Measurements from ENCODE around the gene HMX1.

HMX1 gene

DNA sequence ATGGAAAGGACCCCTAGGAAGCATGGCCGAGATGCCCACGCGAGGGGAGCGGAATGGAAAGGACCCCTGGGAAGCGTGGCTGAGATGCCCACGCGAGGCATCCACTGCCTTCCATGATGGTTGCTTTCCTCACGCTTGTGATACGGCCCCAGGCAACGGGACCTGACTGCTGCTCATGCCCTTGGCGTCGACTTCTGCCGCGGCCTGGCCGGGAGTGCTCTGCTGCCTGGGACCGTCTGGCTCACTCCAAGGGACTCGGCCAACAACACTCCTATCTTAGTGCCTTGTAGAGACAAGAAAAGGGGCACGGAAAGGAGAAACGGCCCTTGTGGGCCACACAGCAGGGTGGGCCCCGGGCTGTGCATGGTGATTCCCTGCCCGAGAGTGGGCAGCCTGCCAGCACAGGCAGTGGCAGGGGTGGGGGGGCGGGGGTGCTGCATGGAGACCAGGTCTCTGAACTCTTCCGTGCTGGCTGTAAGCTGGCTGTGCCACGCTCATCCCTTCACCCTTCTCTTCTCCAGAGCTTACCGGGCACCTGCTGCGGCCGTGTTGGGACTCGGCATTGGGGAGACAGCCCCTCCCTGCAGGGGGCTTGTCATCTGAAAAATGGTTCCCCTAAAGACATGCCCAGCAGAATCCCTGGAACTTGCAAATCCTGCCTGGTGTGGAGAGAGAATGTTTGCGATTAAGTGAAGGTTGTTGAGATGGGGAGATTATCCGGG, 38.6 kb upstream of the HMX1 start:
- no peak for DNase-seq (ENCODE audit: low read depth)

- DNase-seq (ENCODE audit: low read depth) = no peak
Measured at GRCh38 chr4:8909548-8909947, 37.9 kb upstream of the HMX1 start.

GRCh38 chr4:8908206-8908893, 36.7 kb upstream of the HMX1 start:
- DNase-seq (ENCODE audit: low read depth) = no peak

GRCh38 chr4:8907596-8908205, 36.1 kb upstream of the HMX1 start:
- no peak for DNase-seq (ENCODE audit: low read depth)

DNA sequence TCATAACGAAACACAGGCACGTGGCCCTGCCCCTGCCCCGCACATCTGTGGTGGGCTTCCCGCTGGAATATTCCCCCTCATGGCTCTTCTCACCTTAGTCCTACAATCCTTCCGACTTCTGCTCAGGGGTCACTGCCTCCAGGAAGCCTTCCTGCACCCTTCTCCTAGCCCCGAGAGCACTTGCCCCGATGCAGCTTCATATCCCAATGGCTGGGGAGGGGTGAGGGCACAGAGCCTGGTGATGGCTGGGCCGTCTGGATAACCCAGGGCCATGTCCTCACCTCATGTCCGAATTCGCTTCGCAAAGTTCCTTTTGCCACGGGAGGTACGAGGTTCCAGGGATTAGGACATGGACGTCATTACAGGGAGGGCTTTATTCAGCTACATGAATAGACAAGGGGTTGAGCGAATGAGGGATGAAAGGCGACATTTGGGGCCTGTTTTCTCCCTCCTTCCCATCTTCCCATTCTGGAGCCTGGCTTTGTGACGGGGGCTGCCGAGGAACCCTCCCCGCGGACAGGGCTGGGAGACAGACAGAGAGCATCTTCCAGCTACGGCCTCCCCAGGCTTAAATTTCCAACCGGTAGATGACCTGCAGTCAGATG, 35.5 kb upstream of the HMX1 start:
- no peak for DNase-seq (ENCODE audit: low read depth)

- no peak for DNase-seq (ENCODE audit: low read depth)
Measured at GRCh38 chr4:8906668-8906970, 35.0 kb upstream of the HMX1 start.

- DNase-seq (ENCODE audit: low read depth) = no peak
Measured at GRCh38 chr4:8905773-8906667, 34.4 kb upstream of the HMX1 start.

DNA sequence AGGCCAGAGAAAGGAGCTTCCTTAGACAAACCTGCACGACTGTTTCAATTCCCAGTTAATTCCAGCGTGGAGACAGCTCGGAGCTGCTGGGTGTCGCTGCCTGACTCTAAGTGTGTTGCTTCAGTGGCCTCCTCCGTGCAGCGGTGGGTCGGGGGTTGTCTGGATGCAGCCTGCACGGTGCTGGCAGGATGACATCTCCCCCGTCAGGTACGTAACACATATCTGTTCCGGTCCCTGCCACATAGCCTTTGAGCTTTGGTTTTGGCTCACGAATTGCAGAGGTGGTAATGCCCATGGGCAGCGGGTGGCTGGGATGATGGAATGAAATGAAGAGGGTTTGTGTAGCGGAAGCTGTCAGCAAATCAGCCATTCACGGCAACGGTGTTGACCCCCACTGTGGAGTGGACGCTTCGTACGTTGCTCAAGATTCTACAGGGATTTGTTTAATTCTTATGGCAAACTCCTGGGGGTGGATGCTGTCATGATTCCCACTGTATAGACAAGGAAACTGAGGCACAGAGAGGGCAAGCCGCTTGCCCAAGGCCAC, 33.7 kb upstream of the HMX1 start:
- no peak for DNase-seq (ENCODE audit: low read depth)

GRCh38 chr4:8904666-8905065, 33.0 kb upstream of the HMX1 start:
- DNase-seq (ENCODE audit: low read depth) = no peak

GRCh38 chr4:8904041-8904501, 32.4 kb upstream of the HMX1 start:
- DNase-seq (ENCODE audit: low read depth) = no peak

DNA sequence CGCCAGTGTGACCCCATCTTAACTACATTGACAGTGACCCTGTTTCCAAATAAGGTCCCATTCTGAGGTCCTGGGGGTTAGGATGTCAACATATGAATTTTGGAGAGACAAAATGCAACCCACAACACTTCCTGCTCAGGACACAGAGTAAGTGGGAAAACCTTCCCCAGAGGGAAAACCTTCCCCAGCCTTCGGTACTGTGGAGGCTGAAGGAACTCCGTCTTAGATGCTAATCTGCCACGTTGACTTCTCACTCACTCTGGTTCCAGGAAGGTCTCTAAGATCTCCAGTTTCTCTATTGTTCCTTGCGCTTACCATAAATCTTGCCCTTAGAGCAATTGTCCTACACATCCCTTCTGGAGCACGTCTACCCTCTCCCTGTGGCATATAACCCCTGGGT, 29.7 kb upstream of the HMX1 start:
- no peak for DNase-seq (ENCODE audit: low read depth)

DNA sequence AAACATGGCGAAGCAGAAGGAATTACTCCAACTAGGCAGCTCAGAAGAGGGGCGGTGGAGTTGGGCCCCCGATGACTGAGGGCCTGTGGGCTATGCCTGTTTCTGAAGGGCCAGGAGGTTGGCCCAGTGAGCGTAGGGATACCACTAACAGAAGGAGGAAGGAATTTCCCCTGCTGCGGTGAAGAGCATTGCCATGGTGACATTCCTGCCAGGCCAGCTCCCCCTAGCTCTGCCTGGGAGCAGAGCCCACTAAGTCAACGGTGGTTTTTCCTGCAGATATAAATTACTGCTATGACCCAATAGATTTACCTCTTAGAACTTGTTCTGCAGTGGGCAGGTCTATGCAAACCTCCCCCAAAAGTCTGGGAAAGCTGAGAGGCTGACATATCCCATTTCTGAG, 28.9 kb upstream of the HMX1 start:
- DNase-seq (ENCODE audit: low read depth) = no peak

DNA sequence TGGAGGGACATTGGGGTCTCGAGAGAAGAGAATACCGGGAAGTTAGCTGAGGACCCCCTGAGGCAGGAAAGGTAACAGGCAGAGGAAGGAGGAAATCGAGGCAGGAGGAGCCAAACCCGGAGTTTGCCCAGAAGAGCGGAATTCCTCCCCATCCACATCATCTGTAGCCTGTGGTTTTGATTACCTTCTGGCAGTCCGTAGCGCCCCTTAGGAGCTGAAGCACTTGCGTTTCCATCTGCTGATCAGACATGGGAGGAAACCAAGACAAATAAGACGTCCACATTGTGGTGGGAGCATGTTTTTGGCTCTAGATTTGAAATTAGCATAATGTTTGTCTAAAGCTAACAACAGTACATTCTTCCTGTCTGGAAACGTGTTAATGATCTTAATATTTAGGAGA, 26.8 kb upstream of the HMX1 start:
- no peak for DNase-seq (ENCODE audit: low read depth)

DNA sequence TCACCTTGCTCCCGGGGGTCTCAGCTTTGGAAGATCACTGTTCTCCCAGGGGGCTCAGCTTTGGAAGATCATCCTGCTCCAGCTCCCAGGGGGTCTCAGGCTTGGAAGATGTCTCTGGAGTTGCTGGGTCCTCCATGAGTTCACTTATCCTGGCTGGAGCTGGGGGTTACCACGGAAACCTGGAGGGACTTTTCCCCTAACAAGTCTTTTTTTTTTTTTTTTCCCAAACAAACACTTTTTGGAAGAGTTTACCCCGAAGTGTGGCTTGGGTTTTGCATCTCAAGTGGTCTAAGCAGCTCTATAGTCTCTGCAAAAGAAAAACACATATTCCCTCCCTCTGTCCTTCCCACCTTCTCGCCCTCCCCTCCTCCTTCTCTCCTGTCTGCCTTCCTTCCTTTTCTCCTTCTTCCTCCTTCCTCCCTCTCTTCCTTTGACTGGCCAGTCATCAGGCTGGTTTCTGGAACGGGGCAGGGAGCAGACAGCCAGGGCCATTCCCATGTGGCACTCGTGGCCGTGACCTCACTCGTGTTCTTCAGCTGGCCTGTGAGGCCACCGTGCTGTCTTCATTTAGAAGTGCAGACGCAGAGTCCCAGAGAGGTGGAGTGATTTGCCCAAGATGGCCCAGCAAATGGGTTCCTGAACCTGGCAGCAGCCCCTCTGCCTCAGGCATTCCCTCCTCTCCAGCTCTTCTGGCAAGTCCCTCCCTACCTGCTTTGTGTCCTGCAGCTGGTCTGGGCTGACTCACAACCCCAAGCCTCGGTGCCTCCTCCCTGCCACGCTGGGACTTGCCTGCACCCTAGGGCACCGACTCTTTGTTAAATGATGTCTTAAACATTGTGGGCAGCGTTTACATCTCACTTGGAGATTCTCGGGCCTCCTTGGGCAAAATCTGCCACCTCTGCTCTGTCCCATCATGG, 25.9 kb upstream of the HMX1 start:
- DNase-seq (ENCODE audit: low read depth) = no peak

GRCh38 chr4:8896506-8896905, 24.9 kb upstream of the HMX1 start:
- no peak for DNase-seq (ENCODE audit: low read depth)

DNA sequence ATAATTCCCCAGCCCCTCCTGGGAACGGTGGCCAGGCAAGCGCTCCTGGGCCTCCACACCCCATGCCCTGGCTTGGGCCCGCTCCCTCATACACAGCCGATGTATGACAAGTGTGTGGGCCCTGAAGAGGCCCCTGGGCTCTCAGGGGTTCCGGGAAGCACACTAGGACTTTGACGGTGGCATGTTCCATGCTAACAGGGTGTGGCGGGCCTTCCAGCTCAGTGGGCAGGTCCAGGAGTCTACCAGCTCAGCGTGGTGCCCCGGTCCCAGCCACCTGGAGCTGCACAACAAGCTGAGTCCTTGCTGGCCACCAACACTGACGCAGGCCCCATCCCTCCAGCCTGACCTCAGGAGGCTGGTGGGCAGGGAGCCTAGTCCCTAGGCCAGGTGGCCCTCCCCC, 24.4 kb upstream of the HMX1 start:
- no peak for DNase-seq (ENCODE audit: low read depth)

- no peak for DNase-seq (ENCODE audit: low read depth)
Measured at GRCh38 chr4:8895295-8895694, 23.7 kb upstream of the HMX1 start.

DNA sequence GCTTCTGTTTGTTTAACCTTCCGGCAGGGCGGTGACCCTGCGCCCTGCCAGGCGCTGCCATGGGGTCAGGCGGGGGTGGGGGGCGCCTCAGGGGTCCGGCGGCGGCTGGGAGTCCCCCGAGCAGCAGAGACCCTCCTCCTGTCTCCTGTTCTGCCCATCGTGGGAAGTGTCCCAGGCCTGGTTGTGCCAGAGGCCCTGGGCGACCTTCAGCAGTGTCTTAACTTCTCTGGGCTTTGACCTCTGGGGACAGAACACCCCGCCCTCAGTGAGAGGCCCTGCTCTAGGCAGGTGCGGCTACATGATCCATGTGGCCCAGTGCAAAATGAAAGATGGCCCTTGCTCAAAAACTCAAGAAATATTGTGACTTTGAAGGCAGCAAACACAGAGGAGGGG, 22.8 kb upstream of the HMX1 start:
- no peak for DNase-seq (ENCODE audit: low read depth)

DNA sequence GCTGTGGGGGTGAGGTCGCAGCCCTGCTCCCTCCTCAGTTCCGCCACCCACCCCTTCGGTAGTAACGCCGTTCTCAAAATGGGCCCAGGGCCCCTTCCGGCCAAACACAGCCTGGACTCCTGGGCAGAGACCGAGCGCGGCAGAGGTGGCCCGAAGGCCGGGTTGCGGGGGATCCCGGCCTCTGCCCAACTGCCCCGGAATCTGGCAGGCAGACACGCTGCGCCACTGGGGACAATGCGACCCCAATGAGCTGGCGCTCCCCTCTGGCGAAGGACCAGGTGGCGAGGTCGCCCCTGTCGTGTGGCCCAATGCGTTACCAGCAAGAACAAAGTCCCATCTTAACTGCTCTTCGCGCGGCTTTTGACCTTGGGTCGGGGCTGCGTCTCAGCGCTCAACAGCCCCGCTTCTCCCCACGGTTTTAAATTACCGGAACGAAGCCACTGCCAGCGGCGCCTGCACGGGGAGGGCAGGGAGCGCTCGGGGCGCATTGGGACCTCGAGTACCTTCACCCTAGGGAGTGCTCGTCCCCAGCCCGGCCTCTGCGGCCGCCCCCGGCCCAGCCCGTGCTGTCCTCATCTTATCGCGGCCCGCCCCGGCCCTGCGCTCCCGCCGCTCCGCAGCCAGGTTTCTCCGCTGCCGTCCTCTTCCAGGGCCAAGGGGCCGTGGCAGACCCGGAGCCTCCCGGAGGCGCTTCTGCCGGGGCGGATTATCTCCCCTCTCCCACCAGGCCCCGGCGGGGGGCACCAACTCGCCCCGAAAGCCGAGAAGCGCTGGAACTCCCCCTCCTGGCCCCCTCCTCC, 22.2 kb upstream of the HMX1 start:
- DNase-seq (ENCODE audit: low read depth) = no peak

DNA sequence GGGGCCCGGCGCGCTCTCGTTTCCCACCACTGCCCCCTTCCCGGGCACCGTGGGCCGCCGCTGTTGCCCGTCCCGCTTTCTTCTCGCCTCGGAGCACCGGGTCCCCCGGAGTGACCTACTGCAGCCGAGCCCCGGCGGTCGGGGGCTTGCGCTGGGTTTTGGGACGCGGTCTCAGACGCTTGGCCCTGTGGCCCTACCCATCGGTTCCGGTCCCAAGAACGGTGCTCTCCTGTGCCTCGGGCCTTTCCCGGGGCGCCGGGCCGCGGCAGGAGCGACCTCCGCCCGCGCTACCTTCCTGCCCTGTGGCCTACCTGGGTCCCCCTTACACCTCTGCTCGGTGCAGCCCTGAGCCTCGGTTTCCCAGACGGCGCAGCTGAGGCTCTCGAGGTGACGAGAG, 21.6 kb upstream of the HMX1 start:
- DNase-seq (ENCODE audit: low read depth) = no peak
